Measurements from ENCODE around the gene PWP1. TPM values are rescaled to one million over a fixed set of nuclear protein-coding genes. Genes with fewer than 3 reads are reported as not detected.

PWP1 gene
- total RNA-seq, 1 donor from 2014 or later, result 57.3 TPM

DNA sequence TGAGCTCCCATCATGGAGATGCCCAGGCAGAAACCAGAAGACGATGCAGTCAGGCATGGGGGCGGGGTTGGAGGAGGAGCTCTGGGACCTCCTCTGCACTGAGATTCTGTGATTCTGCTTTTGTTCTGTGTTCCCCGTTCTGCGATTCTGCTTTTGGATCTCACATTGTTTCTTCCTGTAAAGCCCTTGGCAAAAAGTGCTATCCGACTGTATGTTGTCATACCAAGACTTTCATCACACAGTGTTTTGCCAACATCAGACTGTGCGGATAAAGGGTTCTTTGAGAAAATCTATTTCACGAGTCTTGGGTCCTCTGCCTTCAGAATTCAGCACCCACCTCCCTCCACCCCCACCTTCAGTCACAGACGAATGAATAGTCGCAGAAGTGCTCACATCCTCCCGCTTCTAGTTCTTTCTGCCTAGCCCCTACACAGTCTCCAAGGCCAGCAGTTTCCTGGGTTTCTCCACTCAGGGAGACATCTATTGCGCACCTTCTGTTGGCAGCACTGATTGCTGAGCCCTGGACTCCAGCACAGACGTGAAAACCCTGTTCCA is 24.7 kb upstream of the PWP1 start:
- intact Hi-C loops (cut with DNase I), result no loop called here
- H3K36me3 ChIP-seq, result no peaks in the 10 kb centered on the region

DNA sequence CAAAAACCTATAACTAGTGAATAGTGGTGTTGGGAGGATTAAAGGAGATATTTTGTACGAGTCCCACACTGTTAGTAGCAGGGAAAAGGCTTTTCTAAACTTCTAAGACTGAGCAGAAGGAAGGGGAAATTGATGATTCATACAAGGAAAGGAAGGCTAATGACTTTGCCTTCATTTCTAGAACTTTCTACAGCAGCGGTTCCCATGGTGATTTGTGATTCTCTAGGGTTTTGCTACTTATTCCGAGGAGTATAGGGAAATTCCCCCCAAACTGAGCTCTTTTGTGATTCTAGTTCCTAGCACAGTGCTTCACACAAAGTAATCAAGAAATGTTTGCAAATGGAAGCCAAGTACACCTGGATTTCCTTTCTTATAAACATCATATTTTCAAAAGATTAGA is 23.8 kb upstream of the PWP1 start:
- Histone ChIP-seq H3K4me3 (no peak overlapping the region), H3K27me3 (peaks cover 7% of the 10 kb centered on the region), H3K36me3 (no peaks in the 10 kb centered on the region), H3K27ac (no peak overlapping the region), H3K9me3 (no peaks in the 10 kb centered on the region), H3K4me1 (no peaks in the 10 kb centered on the region)
- DNase-seq (ENCODE audit: low spot score in 2 of 2), result no peak
- intact Hi-C loops (cut with DNase I), result no loop called here
- no peak for TF ChIP-seq CTCF (IDR thresholded peaks at IDR 0.05)

More for the DNA sequence above, 24.7 kb upstream of the PWP1 start:
- Histone ChIP-seq H3K9me3 (no peaks in the 10 kb centered on the region), H3K27me3 (peaks cover 7% of the 10 kb centered on the region), H3K27ac (no peak overlapping the region), H3K4me3 (no peak overlapping the region), H3K4me1 (no peaks in the 10 kb centered on the region)
- TF ChIP-seq CTCF (IDR thresholded peaks at IDR 0.05), result no peak
- no peak for DNase-seq (ENCODE audit: low spot score in 2 of 2)

DNA sequence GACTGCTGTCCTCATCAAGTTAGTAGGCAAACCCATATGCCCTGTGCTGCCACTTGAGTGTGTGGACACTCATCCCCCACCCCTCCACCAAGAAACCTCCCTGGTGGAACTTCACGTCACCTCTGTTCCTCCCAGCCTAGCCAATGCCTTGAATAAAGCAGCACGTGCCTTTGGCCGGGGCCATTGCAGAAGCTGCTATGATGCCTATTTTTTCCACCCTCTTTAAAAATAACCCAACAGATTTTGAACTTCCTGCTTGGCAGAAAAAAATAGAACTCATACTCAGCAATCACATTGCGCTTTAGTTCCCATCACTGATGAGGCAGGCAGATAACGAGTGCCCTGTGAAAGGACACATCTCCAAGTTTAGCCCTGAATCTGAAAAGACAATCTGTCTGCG is 23.1 kb upstream of the PWP1 start:
- Histone ChIP-seq H3K27me3 (peaks cover 7% of the 10 kb centered on the region), H3K4me1 (no peaks in the 10 kb centered on the region), H3K9me3 (no peaks in the 10 kb centered on the region), H3K27ac (no peak overlapping the region), H3K4me3 (no peak overlapping the region), H3K36me3 (no peaks in the 10 kb centered on the region)
- intact Hi-C loops (cut with DNase I), result no loop called here
- TF ChIP-seq CTCF (IDR thresholded peaks at IDR 0.05), result no peak
- no peak for DNase-seq (ENCODE audit: low spot score in 2 of 2)

DNA sequence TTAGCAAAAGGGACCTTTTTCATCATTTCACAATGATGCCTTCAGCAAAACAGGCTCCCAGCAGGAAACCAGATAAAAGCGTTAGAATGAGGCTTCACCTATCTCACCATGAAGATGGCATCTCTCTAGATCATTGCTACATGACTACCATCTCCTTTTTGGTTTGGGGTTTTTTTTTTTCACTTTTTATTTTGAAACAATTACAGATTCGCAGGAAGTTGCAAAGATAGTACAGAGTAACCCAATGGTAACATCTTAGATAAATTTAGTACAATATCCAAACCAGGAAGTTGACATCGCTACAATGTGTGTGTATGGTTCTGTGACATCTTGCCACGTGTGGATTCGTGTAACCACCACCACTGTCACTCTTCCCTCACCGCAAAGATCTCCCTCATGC is 22.3 kb upstream of the PWP1 start:
- no peak overlapping the region for H3K4me3 ChIP-seq
- H3K27me3 ChIP-seq, result peaks cover 7% of the 10 kb centered on the region
- no peak for TF ChIP-seq CTCF (IDR thresholded peaks at IDR 0.05)
- no peak for DNase-seq (ENCODE audit: low spot score in 2 of 2)
- intact Hi-C loops (cut with DNase I), result no loop called here
- H3K36me3 ChIP-seq, result no peaks in the 10 kb centered on the region
- H3K4me1 ChIP-seq, result no peaks in the 10 kb centered on the region
- H3K9me3 ChIP-seq, result no peaks in the 10 kb centered on the region
- no peak overlapping the region for H3K27ac ChIP-seq

DNA sequence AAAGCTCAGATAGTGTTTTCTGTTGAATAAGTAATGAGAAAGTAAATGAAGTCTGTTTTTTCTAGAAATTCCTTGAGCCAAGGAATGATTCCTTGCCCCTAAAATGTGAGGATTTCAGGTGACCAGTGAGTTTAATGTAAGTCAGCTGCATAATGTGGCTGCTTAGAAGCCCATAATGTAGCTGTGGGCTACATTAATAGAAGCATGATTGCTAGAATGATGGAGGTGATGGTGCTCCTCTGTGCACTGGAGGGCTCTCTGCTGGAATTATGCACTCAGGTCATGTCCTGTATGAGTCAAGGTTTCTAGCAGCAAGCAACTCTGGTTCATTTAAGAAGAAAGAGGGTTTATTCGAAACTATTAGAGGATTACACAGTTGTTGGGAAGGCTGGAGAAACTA is 19.6 kb upstream of the PWP1 start:
- peaks cover 2% of the 10 kb centered on the region for H3K27me3 ChIP-seq
- TF ChIP-seq CTCF (IDR thresholded peaks at IDR 0.05), result no peak
- no peaks in the 10 kb centered on the region for H3K9me3 ChIP-seq
- no peak overlapping the region for H3K4me3 ChIP-seq
- no peak for DNase-seq (ENCODE audit: low spot score in 2 of 2)
- no peak overlapping the region for H3K27ac ChIP-seq
- intact Hi-C loops (cut with DNase I), result no loop called here
- no peaks in the 10 kb centered on the region for H3K4me1 ChIP-seq
- no peaks in the 10 kb centered on the region for H3K36me3 ChIP-seq

GRCh38 chr12:107667464-107667863 is 18.1 kb upstream of the PWP1 start:
- Histone ChIP-seq H3K27me3 (no peaks in the 10 kb centered on the region), H3K9me3 (no peaks in the 10 kb centered on the region), H3K4me3 (no peak overlapping the region), H3K27ac (no peak overlapping the region), H3K4me1 (no peaks in the 10 kb centered on the region), H3K36me3 (no peaks in the 10 kb centered on the region)
- DNase-seq (ENCODE audit: low spot score in 2 of 2), result no peak
- intact Hi-C loops (cut with DNase I), result no loop called here
- TF ChIP-seq CTCF (IDR thresholded peaks at IDR 0.05), result no peak
